HG03342 (cell line): ENCODE measurements around the gene TCF21.
"Not testable (repeated sequence)": the region's sequence is repeated elsewhere in the genome, so short reads cannot be mapped to it uniquely, and the experiment has no call there.

Source experiments
- ATAC-seq: cut with Tn5 transposase; IDR thresholded peaks from one replicate; pipeline ENCODE4 v1.9.1; 2021; ENCODE audit warnings: mild to moderate bottlenecking, moderate library complexity; ENCODE audit not compliant: unreplicated experiment

TCF21 gene

GRCh38 chr6:133888929-133889556 is at the start of gene TCF21:
TCF21 (plus strand) TSS chr6:133889113; CDS start chr6:133889398, 285 bp downstream.
- no peak for ATAC-seq

DNA sequence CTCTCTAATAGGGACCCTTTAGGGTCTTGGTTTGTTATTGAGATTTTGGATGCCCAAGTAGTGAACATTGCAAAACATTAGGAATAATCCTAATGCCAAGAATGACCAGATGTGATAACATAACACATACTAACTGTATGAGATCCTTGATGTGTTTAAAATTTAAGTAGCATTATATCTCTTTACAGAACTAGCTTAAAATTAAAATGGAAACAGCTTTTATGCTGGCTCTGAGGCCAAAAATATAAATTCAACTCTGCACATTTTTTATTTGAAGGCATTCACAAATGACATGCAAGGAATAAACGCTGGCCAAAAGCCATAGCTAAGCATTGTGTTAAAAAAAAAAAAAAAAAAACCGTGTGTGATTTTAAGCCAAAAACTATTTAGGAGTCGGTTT is 47.7 kb upstream of the TCF21 start:
- ATAC-seq = no peak

DNA sequence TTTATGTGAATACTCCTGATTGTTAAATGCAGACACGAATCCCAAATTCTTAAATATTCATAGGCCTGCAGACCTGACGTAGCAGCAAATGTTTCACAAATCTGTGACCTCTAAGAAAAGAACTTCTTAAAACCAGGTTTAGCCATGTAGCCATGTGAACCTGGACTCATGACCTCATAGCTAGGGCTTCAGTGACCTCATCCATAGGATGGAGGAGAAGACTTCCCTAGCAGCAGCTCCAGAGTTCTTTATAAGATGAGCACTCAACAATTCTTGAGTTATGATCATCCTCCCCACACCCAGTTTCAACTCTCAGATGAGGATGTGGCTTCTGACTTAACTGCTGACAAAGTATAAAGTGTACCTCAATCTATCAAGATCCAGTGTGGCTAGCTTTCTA is 45.8 kb upstream of the TCF21 start:
- no peak for ATAC-seq

GRCh38 chr6:133844709-133845108 is 44.2 kb upstream of the TCF21 start:
- ATAC-seq = no peak

DNA sequence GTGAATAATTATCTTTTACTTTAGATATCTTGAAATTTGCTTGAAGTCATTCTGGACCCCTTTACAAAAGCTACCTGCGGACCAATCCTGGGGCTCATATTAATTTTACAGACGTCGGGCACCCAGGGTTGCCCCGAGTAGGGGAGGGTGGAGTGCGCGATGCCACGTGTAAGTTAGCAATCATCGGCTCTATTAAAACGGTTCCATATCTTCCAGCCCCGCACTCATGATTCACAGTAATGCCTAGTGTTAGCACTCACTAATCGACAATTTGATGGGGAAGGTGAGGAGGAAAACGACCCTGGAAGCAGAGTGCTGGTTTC is 34.9 kb upstream of the TCF21 start:
- ATAC-seq = no peak

DNA sequence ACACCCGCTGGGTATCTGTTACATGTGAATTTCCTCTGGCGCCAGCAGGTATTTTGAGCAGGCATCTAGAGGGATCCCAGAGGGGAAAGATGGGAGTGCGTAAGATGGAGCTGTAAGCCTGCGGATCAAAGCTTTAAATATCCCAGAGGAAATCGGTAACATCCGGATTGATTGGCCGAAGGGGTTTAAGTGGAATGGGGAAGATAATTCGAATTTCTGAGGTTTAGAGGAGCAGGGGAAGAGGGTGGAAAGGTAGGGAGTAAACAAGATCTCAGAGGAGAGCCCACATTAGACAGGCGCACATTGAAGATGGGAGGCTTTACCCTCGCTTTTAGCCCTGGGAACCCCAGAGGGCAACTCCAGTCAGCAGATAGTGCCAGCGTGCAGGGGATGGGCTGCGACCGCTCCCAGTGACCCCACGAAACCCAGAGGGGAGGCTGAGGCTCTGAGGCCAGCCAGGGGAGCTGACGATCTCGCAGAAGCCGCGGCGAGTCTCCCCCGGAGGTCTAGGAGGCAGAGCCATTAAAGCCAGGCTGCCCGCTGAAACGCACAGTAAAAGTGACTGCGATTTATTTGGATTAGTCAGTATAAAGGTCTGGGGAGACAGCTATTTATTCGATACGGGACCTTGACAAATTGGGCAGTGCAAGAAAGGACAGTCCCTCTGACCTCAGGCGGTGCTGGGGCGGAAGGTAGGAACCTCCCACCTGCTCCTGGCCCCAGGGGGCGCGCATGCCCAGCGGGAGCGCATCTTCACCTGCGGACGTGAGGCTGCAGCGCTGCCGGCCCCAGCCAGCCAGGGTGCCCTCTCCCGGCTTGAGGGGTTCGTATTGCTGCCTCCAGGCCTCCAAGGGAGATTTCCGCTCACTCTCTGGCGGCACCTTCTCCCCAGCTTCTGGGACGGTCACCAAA is 34.3 kb upstream of the TCF21 start:
- no peak for ATAC-seq

DNA sequence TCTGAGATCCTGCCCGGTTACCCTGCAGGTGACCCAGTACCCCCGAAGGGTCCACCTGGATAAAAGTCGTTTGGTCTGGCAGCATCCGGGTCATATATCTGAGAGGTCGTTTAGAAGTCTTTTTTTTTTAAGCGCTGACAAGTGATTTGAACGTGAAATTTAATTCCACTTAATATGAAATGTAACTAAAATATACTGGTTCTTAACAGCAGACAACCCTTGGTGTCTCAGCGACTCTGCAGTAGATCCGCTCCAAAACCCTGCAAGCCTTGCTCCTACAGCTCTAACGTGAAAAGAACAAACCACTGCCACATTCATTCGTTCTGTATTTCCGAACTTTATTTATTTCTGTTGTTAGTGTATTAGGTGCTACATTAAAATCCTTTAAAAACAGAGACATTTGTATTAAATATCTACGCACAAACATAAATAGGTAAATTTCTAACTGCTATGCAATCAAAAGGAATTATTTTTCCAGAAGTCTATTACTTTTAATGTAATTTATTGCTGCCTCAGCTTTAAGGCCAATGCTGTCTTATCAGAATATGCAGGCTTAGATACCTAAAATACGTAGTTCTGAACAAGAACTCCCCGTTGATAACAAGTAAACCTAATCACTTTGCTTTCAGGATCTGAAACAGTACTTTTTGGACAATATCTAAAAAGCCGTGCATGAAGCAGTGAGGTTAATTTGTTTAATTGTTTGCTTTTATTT is 33.5 kb upstream of the TCF21 start:
- ATAC-seq = no peak

DNA sequence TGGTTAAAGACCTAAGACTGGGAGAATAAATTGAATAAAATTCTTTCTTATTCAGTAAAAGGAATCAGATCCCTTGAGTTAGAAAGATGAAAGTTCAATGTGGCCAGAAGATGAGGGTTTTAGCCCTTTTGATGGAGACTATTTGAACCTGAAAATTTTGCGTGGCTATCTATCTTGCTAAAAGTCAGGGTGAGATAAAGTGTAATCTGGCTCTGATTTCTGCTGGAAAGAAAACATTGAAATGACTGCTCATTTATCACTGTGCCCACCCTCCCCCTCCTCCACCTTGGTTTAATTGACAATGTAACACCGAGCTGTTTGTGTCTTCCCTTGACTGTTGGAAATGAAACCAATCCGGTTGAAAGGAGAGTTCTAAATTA is 32.9 kb upstream of the TCF21 start:
- no peak for ATAC-seq

DNA sequence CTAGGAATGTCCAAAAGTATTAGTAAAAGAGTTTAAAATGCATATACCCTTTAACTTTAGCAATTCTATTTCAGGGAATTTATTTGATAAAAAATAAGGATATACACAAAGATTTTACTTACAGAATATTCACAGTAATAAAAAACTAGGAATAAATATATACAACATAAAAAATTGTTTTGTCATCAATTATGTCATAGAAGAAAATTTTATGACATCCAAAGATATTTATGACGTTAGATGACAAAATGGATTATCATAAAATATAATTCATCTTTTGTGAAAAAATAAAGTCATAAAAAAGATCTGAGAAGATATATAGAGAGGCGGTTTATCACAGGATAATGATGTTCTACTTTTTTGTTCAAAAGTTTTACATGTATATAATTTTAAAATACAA is 32.0 kb upstream of the TCF21 start:
- no peak for ATAC-seq

DNA sequence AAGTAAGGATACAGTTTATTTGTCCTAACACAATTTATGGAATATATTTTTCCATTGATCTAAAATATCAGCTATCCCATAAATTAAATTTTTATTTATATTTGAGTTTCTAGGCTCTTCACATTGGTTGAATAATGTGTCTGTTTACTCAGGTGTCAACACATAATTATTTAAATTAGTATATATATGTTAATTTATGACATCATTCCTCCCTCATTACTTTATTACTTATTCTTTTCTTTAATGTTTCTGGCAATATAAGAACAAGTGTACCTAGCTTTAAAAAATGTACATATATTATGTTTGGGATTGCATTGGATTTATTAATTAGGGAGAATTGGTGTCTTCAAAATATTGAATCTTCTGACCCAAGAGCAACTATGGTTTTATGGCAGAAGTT is 31.2 kb upstream of the TCF21 start:
- no peak for ATAC-seq

DNA sequence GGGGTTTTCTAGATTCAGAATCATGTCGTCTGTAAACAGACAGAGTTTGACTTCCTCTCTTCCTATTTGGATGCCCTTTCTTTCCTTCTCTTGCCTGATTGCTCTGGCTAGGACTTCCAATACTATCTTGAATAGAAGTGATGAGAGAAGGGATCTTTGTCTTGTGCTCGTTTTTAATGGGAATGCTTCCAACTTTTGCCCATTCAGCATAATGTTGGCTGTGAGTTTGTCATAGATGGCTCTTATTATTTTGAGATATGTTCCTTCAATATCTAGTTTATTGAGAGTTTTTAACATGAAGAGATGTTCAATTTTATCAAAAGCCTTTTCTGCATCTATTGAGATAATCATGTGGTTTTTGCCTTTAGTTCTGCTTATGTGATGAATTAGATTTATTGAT is 27.6 kb upstream of the TCF21 start:
- ATAC-seq = not testable (repeated sequence)

DNA sequence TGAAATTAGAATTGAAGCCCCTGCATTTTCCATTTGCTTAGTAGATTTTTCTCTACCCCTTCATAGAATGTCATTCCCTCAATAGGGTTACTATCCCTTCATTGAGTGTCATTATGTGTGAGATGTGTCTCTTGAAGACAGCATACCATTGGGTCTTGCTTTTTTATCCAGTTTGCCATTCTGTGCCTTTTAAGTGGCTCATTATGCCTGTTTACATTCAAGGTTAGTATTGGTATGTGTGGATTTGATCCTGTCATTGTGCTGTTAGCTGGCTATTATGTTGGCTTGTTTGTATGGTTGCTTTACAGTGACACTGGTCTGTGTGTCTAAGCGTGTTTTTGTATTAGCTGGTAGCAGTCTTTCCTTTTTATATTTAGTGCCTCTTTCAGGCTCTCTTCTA is 25.7 kb upstream of the TCF21 start:
- ATAC-seq = no peak

GRCh38 chr6:133865680-133866079 is 23.2 kb upstream of the TCF21 start:
- ATAC-seq = no peak

- no peak for ATAC-seq
Observed at GRCh38 chr6:133871131-133871530, 17.8 kb upstream of the TCF21 start.

DNA sequence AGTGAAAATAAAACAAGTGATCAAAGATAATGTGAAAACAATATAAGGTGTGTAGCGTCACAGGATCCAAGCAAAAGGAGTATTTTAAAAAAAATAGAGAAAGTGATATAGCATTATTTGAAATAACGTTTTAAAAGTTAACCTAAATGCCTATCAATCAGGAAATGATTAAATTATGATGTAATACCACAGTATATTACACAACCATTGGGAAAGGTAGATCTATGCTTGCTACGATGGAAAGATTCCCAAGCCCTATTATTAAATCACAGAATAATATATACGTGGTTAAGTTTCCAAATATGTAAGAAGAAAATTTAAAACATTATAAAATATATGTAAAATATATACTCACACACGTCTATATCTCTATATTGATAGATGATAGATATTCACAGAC is 15.4 kb upstream of the TCF21 start:
- no peak for ATAC-seq

GRCh38 chr6:133877116-133877515 is 11.8 kb upstream of the TCF21 start:
- no peak for ATAC-seq

GRCh38 chr6:133880006-133880405 is 8.9 kb upstream of the TCF21 start:
- ATAC-seq = no peak

- ATAC-seq = no peak
Observed at GRCh38 chr6:133880896-133881295, 8.0 kb upstream of the TCF21 start.

DNA sequence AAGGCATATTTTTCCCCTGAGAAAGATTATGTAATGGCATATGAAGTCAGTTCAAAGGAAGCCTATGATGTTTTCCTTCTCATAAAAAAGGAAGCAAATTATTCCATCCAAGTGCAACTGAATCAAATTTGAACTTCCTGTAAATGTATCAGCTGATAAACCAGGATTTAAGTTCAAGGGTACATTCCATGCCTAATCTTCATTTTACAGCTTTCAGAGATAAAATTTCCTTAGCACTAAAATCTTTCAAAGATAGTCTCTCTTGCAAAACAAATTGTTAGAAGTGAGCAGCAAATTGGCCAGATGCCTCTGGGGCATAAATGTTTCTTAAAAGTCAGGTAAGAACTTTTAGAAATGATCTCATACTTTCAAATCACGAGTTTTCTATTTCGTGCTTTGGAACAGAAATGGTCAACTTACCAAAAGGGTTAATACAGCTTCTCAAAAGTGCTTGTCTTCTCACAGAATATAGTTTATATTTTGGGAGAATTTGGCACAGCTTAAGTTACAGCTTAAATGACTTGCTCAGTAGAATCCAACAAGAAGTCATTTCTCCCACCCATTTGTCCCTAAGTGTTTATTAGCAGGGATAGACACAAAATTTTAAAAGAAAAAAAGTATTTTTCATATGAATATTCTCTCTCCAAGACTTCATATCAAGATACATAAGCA is 2.7 kb upstream of the TCF21 start:
- no peak for ATAC-seq

- no peak for ATAC-seq
Observed at GRCh38 chr6:133887156-133887879, 1.6 kb upstream of the TCF21 start.

- no peak for ATAC-seq
Observed at GRCh38 chr6:133887880-133888230, 1.1 kb upstream of the TCF21 start.
